Hepatocyte (in vitro differentiated cells): ENCODE results near the gene OR4K2. TPM values are rescaled to one million over a fixed set of nuclear protein-coding genes. Genes with fewer than 3 reads are reported as not detected.

Experiments used
- DNase-seq: peaks from one replicate; pipeline ENCODE4 v3.0.0-alpha.2; 2016; ENCODE audit warnings: low spot score
- H2AFZ ChIP-seq: fragments of 200-600 bp; sonication (generic); 2 replicates; pipeline ENCODE4 v1.6.0; 2016; ENCODE audit warnings: antibody characterized with exemption, mild to moderate bottlenecking
- H3K27ac ChIP-seq: fragments of 200-600 bp; sonication (generic); 2 replicates; pipeline ENCODE4 v1.5.1; 2016; ENCODE audit warnings: mild to moderate bottlenecking
- H3K27me3 ChIP-seq: fragments of 200-600 bp; sonication (generic); 2 replicates; pipeline ENCODE4 v1.6.1; 2016
- H3K36me3 ChIP-seq: fragments of 200-600 bp; sonication (generic); replicated peaks from 2 replicates; pipeline ENCODE4 v1.5.1; 2016; ENCODE audit warnings: low read depth; ENCODE audit not compliant: insufficient read depth
- H3K4me1 ChIP-seq: fragments of 200-600 bp; sonication (generic); 2 replicates; pipeline ENCODE4 v1.5.1; 2016; ENCODE audit warnings: mild to moderate bottlenecking, moderate library complexity; ENCODE audit not compliant: insufficient read depth
- H3K4me2 ChIP-seq: fragments of 200-600 bp; sonication (generic); 2 replicates; pipeline ENCODE4 v1.6.0; 2016
- H3K4me3 ChIP-seq: fragments of 200-600 bp; sonication (generic); 2 replicates; pipeline ENCODE4 v1.5.1; 2016; ENCODE audit warnings: mild to moderate bottlenecking
- H3K79me2 ChIP-seq: fragments of 200-600 bp; sonication (generic); 2 replicates; pipeline ENCODE4 v1.6.0; 2017; ENCODE audit warnings: mild to moderate bottlenecking
- H3K9me2 ChIP-seq: fragments of 200-600 bp; sonication (generic); replicated peaks from 2 replicates; pipeline ENCODE4 v1.6.0; 2017; ENCODE audit warnings: mild to moderate bottlenecking; ENCODE audit not compliant: insufficient read depth
- H3K9me3 ChIP-seq: fragments of 200-600 bp; sonication (generic); 2 replicates; pipeline ENCODE4 v1.5.1; 2016; ENCODE audit warnings: low read depth, mild to moderate bottlenecking
- H4K20me1 ChIP-seq: fragments of 200-600 bp; sonication (generic); 2 replicates; pipeline ENCODE4 v1.6.0; 2016; ENCODE audit warnings: mild to moderate bottlenecking; ENCODE audit not compliant: insufficient read depth, poor library complexity, severe bottlenecking
- CTCF ChIP-seq: fragments of 200-600 bp; sonication (generic); IDR thresholded peaks from 2 replicates; pipeline ENCODE4 v1.5.1; 2016; ENCODE audit warnings: antibody characterized with exemption, mild to moderate bottlenecking; ENCODE audit not compliant: poor library complexity
- EZH2 ChIP-seq: fragments of 200-600 bp; sonication (generic); IDR thresholded peaks from 2 replicates; pipeline ENCODE4 v1.6.1; 2016; ENCODE audit warnings: antibody characterized with exemption, mild to moderate bottlenecking, borderline replicate concordance
- EZH2phosphoT487 ChIP-seq: fragments of 200-600 bp; sonication (generic); IDR thresholded peaks from one replicate; pipeline ENCODE4 v1.6.1; 2018; ENCODE audit warnings: antibody characterized with exemption, mild to moderate bottlenecking, low read depth, moderate library complexity; ENCODE audit not compliant: unreplicated experiment, severe bottlenecking
- WGBS: methylation state at CpG from one replicate; pipeline ENCODE4 v1.1.6; 2016; ENCODE audit warnings: low lambda C conversion rate; ENCODE audit errors: missing lambda C conversion rate; 5-methylcytosine and 5-hydroxymethylcytosine counted together
- polyA plus RNA-seq: library from polyadenylated mRNA; unstranded; fragments of >200 nt; fragmentation: Nextera tagmentation; extraction: Ambion mirVana; gene quantifications from 2 replicates; pipeline ENCODE4 v1.2.1, GENCODE V29; 2016
- total RNA-seq: library from RNA; depleted of rRNA; stranded (reverse); fragments of >200 nt; gene quantifications from 2 replicates; pipeline ENCODE4 v1.2.3, GENCODE V29; 2014

OR4K2 gene
- total and polyA plus RNA-seq, 2 experiments from 2014 or later: not detected

GRCh38 chr14:19878029-19878642, 3.2 kb downstream of the OR4K2 start:
- no peak overlapping the region for H2AFZ ChIP-seq
- no peaks in the 10 kb centered on the region for H3K36me3 ChIP-seq
- no peaks in the 10 kb centered on the region for H3K79me2 ChIP-seq
- TF ChIP-seq CTCF (peak; percentile 35), EZH2phosphoT487 (no peak)
- no peaks in the 10 kb centered on the region for H3K4me1 ChIP-seq
- no peaks in the 10 kb centered on the region for H4K20me1 ChIP-seq
- H3K4me2 ChIP-seq: no peak overlapping the region
- H3K9me2 ChIP-seq: no peaks in the 10 kb centered on the region
- no peak for DNase-seq
- peaks cover 5% of the 10 kb centered on the region for H3K9me3 ChIP-seq
- H3K27ac ChIP-seq: no peak overlapping the region
- H3K27me3 ChIP-seq: no peaks in the 10 kb centered on the region
- H3K4me3 ChIP-seq: no peak overlapping the region

GRCh38 chr14:19895282-19895681, 20.3 kb downstream of the OR4K2 start:
- no peaks in the 10 kb centered on the region for H3K79me2 ChIP-seq
- H3K4me3 ChIP-seq: no peak overlapping the region
- H3K9me3 ChIP-seq: peaks cover 62% of the 10 kb centered on the region
- WGBS: 31% methylated on average over 2 of the region's 2 CpGs
- H2AFZ ChIP-seq: no peak overlapping the region
- no peak overlapping the region for H3K27ac ChIP-seq
- TF ChIP-seq EZH2phosphoT487 (no peak), CTCF (no peak)
- no peaks in the 10 kb centered on the region for H3K36me3 ChIP-seq
- no peaks in the 10 kb centered on the region for H3K9me2 ChIP-seq
- H4K20me1 ChIP-seq: no peaks in the 10 kb centered on the region
- no peaks in the 10 kb centered on the region for H3K27me3 ChIP-seq
- DNase-seq: no peak
- no peaks in the 10 kb centered on the region for H3K4me1 ChIP-seq
- no peak overlapping the region for H3K4me2 ChIP-seq

- H3K9me2 ChIP-seq: no peaks in the 10 kb centered on the region
- TF ChIP-seq CTCF (no peak), EZH2phosphoT487 (no peak), EZH2 (no peak)
- H2AFZ ChIP-seq: no peak overlapping the region
- no peaks in the 10 kb centered on the region for H3K36me3 ChIP-seq
- no peak overlapping the region for H3K4me3 ChIP-seq
- DNase-seq: no peak
- no peaks in the 10 kb centered on the region for H3K79me2 ChIP-seq
- WGBS: 68% methylated on average over 3 of the region's 3 CpGs
- H4K20me1 ChIP-seq: no peaks in the 10 kb centered on the region
- no peaks in the 10 kb centered on the region for H3K4me1 ChIP-seq
- no peak overlapping the region for H3K4me2 ChIP-seq
- peaks cover 31% of the 10 kb centered on the region for H3K9me3 ChIP-seq
- H3K27ac ChIP-seq: no peak overlapping the region
- H3K27me3 ChIP-seq: no peaks in the 10 kb centered on the region
These were observed 26.1 kb downstream of the OR4K2 start for GRCh38 chr14:19900999-19901398.

GRCh38 chr14:19902409-19902808, 27.5 kb downstream of the OR4K2 start:
- 72% methylated on average over 4 of the region's 4 CpGs for WGBS
- no peaks in the 10 kb centered on the region for H3K9me2 ChIP-seq

More at GRCh38 chr14:19902409-19902808, 27.5 kb downstream of the OR4K2 start:
- H3K9me3 ChIP-seq: peaks cover 21% of the 10 kb centered on the region
- H3K4me2 ChIP-seq: no peak overlapping the region
- no peak overlapping the region for H3K27ac ChIP-seq
- H3K4me3 ChIP-seq: no peak overlapping the region
- TF ChIP-seq CTCF (no peak), EZH2phosphoT487 (no peak), EZH2 (no peak)
- no peak for DNase-seq
- no peaks in the 10 kb centered on the region for H3K79me2 ChIP-seq
- H2AFZ ChIP-seq: no peak overlapping the region
- no peaks in the 10 kb centered on the region for H3K4me1 ChIP-seq
- H3K36me3 ChIP-seq: no peaks in the 10 kb centered on the region
- H3K27me3 ChIP-seq: no peaks in the 10 kb centered on the region
- no peaks in the 10 kb centered on the region for H4K20me1 ChIP-seq
